Loucy (cell line): ENCODE results near the gene BCAN.
A peak's percentile ranks its signal among the peaks of the same experiment; 100 is the strongest.

ENCODE experiments used
- H2AFZ ChIP-seq: fragments of 200-600 bp; sonication (generic); 2 replicates; pipeline ENCODE4 v1.6.0; 2016; ENCODE audit warnings: antibody characterized with exemption, mild to moderate bottlenecking, low read length, moderate library complexity
- H3F3A ChIP-seq: fragments of 200-600 bp; 2 replicates; pipeline ENCODE4 v1.6.0; 2016; ENCODE audit warnings: antibody characterized with exemption, low read depth, mild to moderate bottlenecking
- H3K27me3 ChIP-seq: fragments of 200-600 bp; sonication (generic); 2 replicates; pipeline ENCODE4 v1.6.1; 2014; ENCODE audit warnings: low read length, mild to moderate bottlenecking; ENCODE audit not compliant: insufficient read depth, poor library complexity, severe bottlenecking
- H3K36me3 ChIP-seq: fragments of 200-600 bp; sonication (generic); 2 replicates; pipeline ENCODE4 v1.6.1; 2016; ENCODE audit warnings: low read length; ENCODE audit not compliant: insufficient read depth
- H3K4me1 ChIP-seq: fragments of 200-600 bp; sonication (generic); 2 replicates; pipeline ENCODE4 v1.5.1; 2014; ENCODE audit warnings: low read length, mild to moderate bottlenecking; ENCODE audit not compliant: insufficient read depth, poor library complexity, severe bottlenecking
- H3K4me2 ChIP-seq: fragments of 200-600 bp; sonication (generic); 2 replicates; pipeline ENCODE4 v1.6.0; 2014; ENCODE audit warnings: antibody characterized with exemption, low read length, low read depth, mild to moderate bottlenecking; ENCODE audit not compliant: poor library complexity, severe bottlenecking
- H3K4me3 ChIP-seq: fragments of 200-600 bp; sonication (generic); 2 replicates; pipeline ENCODE4 v1.5.1; 2014; ENCODE audit warnings: low read length, mild to moderate bottlenecking, mixed read lengths; ENCODE audit not compliant: poor library complexity, severe bottlenecking
- H3K79me2 ChIP-seq: fragments of 200-600 bp; sonication (generic); 2 replicates; pipeline ENCODE4 v1.6.1; 2014; ENCODE audit warnings: low read length; ENCODE audit not compliant: insufficient read depth
- H3K9ac ChIP-seq: fragments of 200-600 bp; sonication (generic); 2 replicates; pipeline ENCODE4 v1.6.0; 2014; ENCODE audit warnings: mild to moderate bottlenecking, low read depth, low read length, moderate library complexity; ENCODE audit not compliant: poor library complexity, severe bottlenecking
- H3K9me2 ChIP-seq: fragments of 200-600 bp; sonication (generic); replicated peaks from 2 replicates; pipeline ENCODE4 v1.6.1; 2016; ENCODE audit warnings: low read depth, low read length, mixed read lengths
- H3K9me3 ChIP-seq: fragments of 200-600 bp; sonication (generic); 2 replicates; pipeline ENCODE4 v1.6.1; 2014; ENCODE audit warnings: mild to moderate bottlenecking, antibody characterized with exemption, low read length, low read depth; ENCODE audit not compliant: insufficient read depth
- H4K20me1 ChIP-seq: fragments of 200-600 bp; sonication (generic); 2 replicates; pipeline ENCODE4 v1.6.0; 2014; ENCODE audit warnings: antibody characterized with exemption, low read length, mild to moderate bottlenecking; ENCODE audit not compliant: insufficient read depth, poor library complexity, severe bottlenecking
- EZH2phosphoT487 ChIP-seq: fragments of 200-600 bp; IDR thresholded peaks from 2 replicates; pipeline ENCODE4 v1.6.1; 2018; ENCODE audit warnings: antibody characterized with exemption, mild to moderate bottlenecking, moderate library complexity, borderline replicate concordance
- TF ChIP-seq, protein P1 (sequence below): fragments of 200-600 bp; sonication (generic); conservative IDR thresholded peaks from 2 replicates; pipeline ENCODE4 v1.5.1; 2014; ENCODE audit warnings: mild to moderate bottlenecking, antibody characterized with exemption, low read length

Gene BCAN

DNA sequence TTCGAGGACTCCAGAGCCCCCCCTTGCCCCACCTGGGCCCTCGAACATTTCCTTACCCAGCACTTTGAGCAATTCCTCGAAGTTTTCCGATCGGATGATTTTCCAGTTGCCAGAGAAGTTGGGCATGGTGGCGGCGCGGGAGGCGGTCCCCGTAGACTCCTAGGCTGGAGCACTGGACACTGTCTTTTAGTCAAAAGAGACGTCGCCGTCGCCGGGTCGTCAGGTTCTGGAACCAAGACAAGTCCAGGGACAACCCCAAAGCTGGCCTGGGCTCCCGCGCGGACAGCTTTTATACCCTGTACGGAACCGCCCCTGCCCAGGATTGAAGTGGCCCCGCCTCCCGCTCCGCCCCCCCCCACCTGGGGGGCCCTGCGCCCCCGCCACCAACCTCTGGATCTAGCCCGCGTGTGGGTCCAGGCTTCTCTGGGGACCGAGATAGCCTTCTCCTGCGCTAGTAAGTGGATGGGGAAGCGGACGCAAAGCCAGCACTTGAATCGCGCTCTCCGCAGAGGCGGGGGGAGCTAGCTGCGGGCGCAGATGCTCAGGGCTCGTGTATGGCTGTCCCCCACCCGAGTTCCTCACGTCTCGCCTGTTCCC, 63.5 kb downstream of the BCAN start, which contains the start of gene CRABP2:
Gene CRABP2 (minus strand): TSS at position 263 of the 597 bp plus-strand sequence. CDS start 137 bp downstream, at position 126.
- Histone ChIP-seq H3F3A (no peaks in the 10 kb centered on the region), H3K4me3 (peak within 1 kb of the TSS; percentile 82), H3K9ac (peak within 1 kb of the TSS; percentile 64), H4K20me1 (no peaks in the 10 kb centered on the region), H3K4me1 (peaks cover 17% of the 10 kb centered on the region), H3K36me3 (no peaks in the 10 kb centered on the region), H3K9me2 (no peaks in the 10 kb centered on the region), H3K27me3 (no peaks in the 10 kb centered on the region), H2AFZ (peak within 1 kb of the TSS; percentile 89), H3K4me2 (peak within 1 kb of the TSS; percentile 100), H3K79me2 (no peaks in the 10 kb centered on the region), H3K9me3 (no peaks in the 10 kb centered on the region)
- TF ChIP-seq EZH2phosphoT487: no peak
- TF ChIP-seq, protein P1, sequence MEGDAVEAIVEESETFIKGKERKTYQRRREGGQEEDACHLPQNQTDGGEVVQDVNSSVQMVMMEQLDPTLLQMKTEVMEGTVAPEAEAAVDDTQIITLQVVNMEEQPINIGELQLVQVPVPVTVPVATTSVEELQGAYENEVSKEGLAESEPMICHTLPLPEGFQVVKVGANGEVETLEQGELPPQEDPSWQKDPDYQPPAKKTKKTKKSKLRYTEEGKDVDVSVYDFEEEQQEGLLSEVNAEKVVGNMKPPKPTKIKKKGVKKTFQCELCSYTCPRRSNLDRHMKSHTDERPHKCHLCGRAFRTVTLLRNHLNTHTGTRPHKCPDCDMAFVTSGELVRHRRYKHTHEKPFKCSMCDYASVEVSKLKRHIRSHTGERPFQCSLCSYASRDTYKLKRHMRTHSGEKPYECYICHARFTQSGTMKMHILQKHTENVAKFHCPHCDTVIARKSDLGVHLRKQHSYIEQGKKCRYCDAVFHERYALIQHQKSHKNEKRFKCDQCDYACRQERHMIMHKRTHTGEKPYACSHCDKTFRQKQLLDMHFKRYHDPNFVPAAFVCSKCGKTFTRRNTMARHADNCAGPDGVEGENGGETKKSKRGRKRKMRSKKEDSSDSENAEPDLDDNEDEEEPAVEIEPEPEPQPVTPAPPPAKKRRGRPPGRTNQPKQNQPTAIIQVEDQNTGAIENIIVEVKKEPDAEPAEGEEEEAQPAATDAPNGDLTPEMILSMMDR: no peak

DNA sequence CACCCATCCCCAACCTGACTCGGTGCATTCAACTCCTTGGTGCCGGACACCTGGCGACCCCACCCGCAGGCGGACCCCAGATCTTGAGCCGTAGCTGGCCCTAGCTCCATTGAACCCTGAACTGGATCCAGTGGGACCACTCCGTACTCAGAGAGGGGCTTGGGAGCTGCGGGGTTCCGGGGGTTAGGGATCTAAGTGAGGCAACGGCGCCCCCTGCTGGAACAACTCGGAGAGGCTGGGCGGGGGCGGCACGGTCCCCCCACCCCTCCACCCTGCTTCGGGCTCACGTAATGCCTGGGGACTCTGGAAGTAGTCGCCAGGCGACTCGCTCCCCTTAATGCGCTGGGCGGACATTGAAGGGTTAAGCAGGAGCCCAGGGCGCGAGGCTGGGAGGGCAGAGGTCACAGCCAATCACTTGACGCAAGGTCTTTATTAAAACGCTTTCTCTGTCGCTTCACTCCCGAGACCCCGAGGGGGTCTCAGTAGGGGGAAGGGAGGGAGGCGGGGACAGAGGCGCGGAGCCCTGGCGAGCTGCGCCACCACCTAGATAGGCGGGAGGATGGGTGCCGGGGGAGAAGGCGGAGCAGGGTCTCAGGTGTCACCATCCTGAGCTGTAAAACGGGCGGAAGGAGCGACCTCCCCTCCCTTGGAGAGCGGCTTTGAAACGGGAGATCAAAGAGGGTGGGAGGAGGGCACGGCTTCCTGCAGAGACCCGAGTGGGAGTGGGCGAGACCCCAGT, 64.2 kb downstream of the BCAN start:
- Histone ChIP-seq H3F3A (no peaks in the 10 kb centered on the region), H3K79me2 (no peaks in the 10 kb centered on the region), H3K27me3 (no peaks in the 10 kb centered on the region), H3K9me3 (no peaks in the 10 kb centered on the region), H3K36me3 (no peaks in the 10 kb centered on the region), H3K4me3 (peak overlapping the region; percentile 82), H3K4me1 (peaks cover 17% of the 10 kb centered on the region), H4K20me1 (no peaks in the 10 kb centered on the region), H3K9ac (peak overlapping the region; percentile 64), H3K4me2 (peak overlapping the region; percentile 100), H2AFZ (peak overlapping the region; percentile 89), H3K9me2 (no peaks in the 10 kb centered on the region)
- TF ChIP-seq, protein P1: peak; percentile 95
- no peak for TF ChIP-seq EZH2phosphoT487

DNA sequence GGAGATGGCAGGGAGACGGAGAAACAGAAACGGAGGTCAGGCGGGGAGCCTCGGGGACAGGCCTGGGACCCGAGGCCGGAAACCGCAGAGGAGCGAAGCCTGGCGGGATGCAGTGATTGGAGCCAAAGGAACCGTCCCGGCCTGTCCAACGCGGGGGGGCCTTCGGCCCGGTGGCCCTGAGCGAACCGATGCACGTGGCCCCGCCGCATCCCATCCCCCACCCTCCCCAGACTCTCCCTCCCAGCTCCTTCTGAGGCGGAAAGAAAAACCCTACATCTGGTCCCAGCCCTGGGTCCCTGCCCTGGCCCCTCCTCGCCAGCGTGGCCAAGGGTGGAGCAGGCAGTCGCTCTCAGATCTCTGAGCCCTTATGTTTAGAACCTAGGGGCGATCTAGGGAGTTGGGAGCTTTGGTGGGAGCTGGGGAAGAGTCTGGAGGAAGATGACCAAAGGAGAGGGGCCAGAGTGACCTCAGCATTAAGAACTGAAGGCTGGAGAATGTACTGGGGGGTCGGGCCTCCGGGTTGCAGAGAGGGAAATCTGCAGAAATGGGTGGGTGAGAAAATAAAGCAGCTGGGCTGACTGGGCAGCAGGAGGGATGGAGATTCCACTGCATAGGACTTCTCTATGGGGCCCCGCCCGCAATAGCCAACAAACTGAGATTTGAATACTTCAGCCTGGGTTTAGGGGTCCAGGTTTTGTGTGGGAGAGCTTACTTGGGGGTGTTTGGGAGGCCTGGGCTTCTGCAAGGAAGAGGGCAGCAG, 64.9 kb downstream of the BCAN start:
- H3K9ac ChIP-seq: peak overlapping the region; percentile 64
- no peaks in the 10 kb centered on the region for H3K79me2 ChIP-seq
- peak overlapping the region; percentile 82 for H3K4me3 ChIP-seq
- H2AFZ ChIP-seq: peak overlapping the region; percentile 89
- H3F3A ChIP-seq: no peaks in the 10 kb centered on the region
- H3K4me1 ChIP-seq: peaks cover 17% of the 10 kb centered on the region
- H3K4me2 ChIP-seq: peak overlapping the region; percentile 100
- H3K36me3 ChIP-seq: no peaks in the 10 kb centered on the region
- H3K27me3 ChIP-seq: no peaks in the 10 kb centered on the region
- TF ChIP-seq, protein P1: no peak
- TF ChIP-seq EZH2phosphoT487: no peak
- no peaks in the 10 kb centered on the region for H3K9me3 ChIP-seq
- H4K20me1 ChIP-seq: no peaks in the 10 kb centered on the region
- H3K9me2 ChIP-seq: no peaks in the 10 kb centered on the region
